Esophagus squamous epithelium (tissue), 5 donors: Measurements from ENCODE around the gene SMIM35. TPM values are rescaled to one million over a fixed set of nuclear protein-coding genes. Genes with fewer than 3 reads are reported as not detected.

ENCODE experiments used
- DNase-seq: peaks from one replicate; lab custom pipeline; 2025; lab: John Stamatoyannopoulos, UW
- H3K27ac ChIP-seq, 4 donors: fragments of 200-600 bp; sonication (generic); one replicate each; pipeline ENCODE4 v1.5.1; 2016 to 2019; ENCODE audit warnings: mild to moderate bottlenecking in 1 of 4
- H3K27me3 ChIP-seq, 4 donors: fragments of 200-600 bp; sonication (generic); 1 replicate in 3 of 4; 2 replicates in 1 of 4; pipeline versions ENCODE4 v1.5.1 to v1.6.0; 2017 to 2021; ENCODE audit warnings: antibody characterized with exemption in 1 of 4
- H3K36me3 ChIP-seq, 3 donors: fragments of 200-600 bp; sonication (generic); one replicate each; pipeline ENCODE4 v1.5.1; 2016 to 2019
- H3K4me1 ChIP-seq, 3 donors: fragments of 200-600 bp; sonication (generic); one replicate each; pipeline ENCODE4 v1.5.1; 2017 to 2019
- H3K4me3 ChIP-seq, 4 donors: fragments of 200-600 bp; sonication (generic); 1 replicate in 3 of 4; 2 replicates in 1 of 4; pipeline ENCODE4 v1.5.1; 2016 to 2019; ENCODE audit warnings: mild to moderate bottlenecking in 2 of 4, moderate library complexity in 1 of 4
- H3K9me3 ChIP-seq, 3 donors: fragments of 200-600 bp; sonication (generic); one replicate each; pipeline ENCODE4 v1.5.1; 2016 to 2019
- POLR2A ChIP-seq, 4 donors: fragments of 450-650 bp; IDR thresholded peaks; one replicate each; pipeline ENCODE4 v1.6.1; 2017; ENCODE audit warnings: antibody characterized with exemption in 4 of 4, mild to moderate bottlenecking in 4 of 4, moderate library complexity in 3 of 4
- WGBS, 2 donors: methylation state at CpG; one replicate each; pipeline ENCODE4 v1.1.5; 2018; 5-methylcytosine and 5-hydroxymethylcytosine counted together
- intact Hi-C: fragments of 100-400 bp; cut with DNase I; formaldehyde crosslinking; loops from one replicate; pipeline ENCODE4 v1.15.0; 2022
- total RNA-seq, 4 donors: library from RNA; depleted of rRNA; stranded (reverse); fragments of >200 nt; gene quantifications; one replicate each; pipeline ENCODE4 v1.1.0, GENCODE V29; 2016
- TF ChIP-seq, protein P1 (sequence below), 6 experiments: fragments of 450-650 bp in 4 of 6; fragments of 200-600 bp in 2 of 6; sonication (generic) in 2 of 6; IDR thresholded peaks; one replicate each; pipeline ENCODE4 v1.5.1; 2016 to 2019; ENCODE audit warnings: antibody characterized with exemption in 6 of 6, mild to moderate bottlenecking in 4 of 6, moderate library complexity in 4 of 6
- donor health status: DM: yes; HTN: yes; CAD: no.

The SMIM35 gene
- total RNA-seq, 4 donors from 2014 or later, result not detected

DNA sequence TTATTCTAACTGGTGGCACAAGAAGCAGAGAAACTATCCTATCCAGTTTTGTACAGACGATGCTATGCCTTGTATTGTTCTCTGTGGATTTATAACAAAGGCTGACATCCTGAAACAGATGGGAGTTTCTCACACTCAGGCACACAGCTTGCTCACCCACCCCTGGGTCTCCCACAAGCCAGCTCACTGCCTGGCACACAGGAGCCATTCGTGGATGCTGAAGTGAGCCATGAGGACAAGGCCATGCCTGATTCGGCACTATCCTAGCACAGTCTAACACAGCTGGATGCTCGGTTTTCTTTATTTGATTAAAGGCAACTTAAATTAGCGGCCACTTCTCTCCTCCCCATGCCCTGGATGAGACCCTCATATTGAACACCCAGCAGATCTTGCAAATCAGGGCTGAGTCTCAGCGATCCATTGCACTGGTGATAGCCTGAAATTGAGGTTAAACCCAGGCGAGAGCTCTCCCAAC lies 35.6 kb downstream of the SMIM35 start:
- H3K27me3 ChIP-seq, result peaks cover 0 to 35% (median 0%) of the 10 kb centered on the region in 4 donors
- WGBS, 2 donors, result 62 to 71% methylated on average over 4 to 7 of the region's 7 CpGs
- intact Hi-C loops, result loop anchor here (5.0 kb wide), 2 partner anchors 104 to 209 kb away; no protein-coding TSS in a partner anchor

DNA sequence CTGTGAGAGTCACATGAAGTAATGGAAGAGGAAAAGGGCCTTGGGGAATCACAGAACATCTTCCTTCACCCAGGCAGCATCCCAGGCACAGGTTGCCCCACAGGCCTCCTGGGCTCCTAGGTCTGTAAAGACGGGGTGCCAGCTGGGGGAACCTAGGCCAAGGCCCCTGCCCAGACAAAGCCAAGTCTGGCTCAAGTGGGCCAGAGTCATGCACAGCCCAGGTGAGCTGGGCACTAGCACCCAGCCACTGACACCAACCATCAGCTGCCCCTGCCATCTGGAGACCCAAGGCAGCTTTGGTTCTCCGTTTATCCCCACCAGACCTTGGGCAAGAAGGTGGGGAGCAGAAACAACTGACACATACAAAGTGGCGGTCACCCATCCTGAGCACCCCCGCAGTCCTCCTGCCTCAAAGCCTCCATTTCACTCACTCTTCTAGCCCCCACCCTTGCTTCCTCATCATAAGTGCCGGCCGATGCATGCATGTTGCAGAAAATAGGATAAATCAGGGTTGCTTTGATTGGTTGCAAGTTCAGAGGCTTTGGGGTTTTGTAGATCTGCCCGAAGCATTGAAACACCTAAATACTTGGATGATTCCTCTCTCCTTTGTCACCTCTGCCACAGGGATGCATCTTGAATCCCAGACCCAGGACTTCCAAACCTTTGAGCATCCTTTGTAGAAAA lies 36.4 kb downstream of the SMIM35 start:
- TF ChIP-seq POLR2A (IDR thresholded peaks at IDR 0.05), result no peak
- TF ChIP-seq, protein P1, sequence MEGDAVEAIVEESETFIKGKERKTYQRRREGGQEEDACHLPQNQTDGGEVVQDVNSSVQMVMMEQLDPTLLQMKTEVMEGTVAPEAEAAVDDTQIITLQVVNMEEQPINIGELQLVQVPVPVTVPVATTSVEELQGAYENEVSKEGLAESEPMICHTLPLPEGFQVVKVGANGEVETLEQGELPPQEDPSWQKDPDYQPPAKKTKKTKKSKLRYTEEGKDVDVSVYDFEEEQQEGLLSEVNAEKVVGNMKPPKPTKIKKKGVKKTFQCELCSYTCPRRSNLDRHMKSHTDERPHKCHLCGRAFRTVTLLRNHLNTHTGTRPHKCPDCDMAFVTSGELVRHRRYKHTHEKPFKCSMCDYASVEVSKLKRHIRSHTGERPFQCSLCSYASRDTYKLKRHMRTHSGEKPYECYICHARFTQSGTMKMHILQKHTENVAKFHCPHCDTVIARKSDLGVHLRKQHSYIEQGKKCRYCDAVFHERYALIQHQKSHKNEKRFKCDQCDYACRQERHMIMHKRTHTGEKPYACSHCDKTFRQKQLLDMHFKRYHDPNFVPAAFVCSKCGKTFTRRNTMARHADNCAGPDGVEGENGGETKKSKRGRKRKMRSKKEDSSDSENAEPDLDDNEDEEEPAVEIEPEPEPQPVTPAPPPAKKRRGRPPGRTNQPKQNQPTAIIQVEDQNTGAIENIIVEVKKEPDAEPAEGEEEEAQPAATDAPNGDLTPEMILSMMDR (IDR thresholded peaks at IDR 0.05), result no peak
- peaks cover 0 to 33% (median 12%) of the 10 kb centered on the region in 3 donors for H3K4me1 ChIP-seq
- H3K36me3 ChIP-seq, result no peaks in the 10 kb centered on the region
- H3K9me3 ChIP-seq, result no peaks in the 10 kb centered on the region
- DNase-seq, result no peak
- H3K27ac ChIP-seq, result no peak overlapping the region
- intact Hi-C loops, result loop anchor here (5.0 kb wide), 2 partner anchors 103 to 208 kb away; no protein-coding TSS in a partner anchor
- 91 to 92% methylated on average over 6 to 7 of the region's 7 CpGs for WGBS, 2 donors
- H3K27me3 ChIP-seq, result peaks cover 0 to 41% (median 0%) of the 10 kb centered on the region in 4 donors
- H3K4me3 ChIP-seq, result no peak overlapping the region

More for the DNA sequence above, 35.6 kb downstream of the SMIM35 start:
- TF ChIP-seq, protein P1 (IDR thresholded peaks at IDR 0.05), result no peak
- TF ChIP-seq POLR2A (IDR thresholded peaks at IDR 0.05), result no peak
- no peak for DNase-seq
- Histone ChIP-seq H3K4me3 (no peak overlapping the region), H3K4me1 (peaks cover 0 to 24% (median 5%) of the 10 kb centered on the region in 3 donors), H3K27ac (no peak overlapping the region), H3K9me3 (no peaks in the 10 kb centered on the region), H3K36me3 (no peaks in the 10 kb centered on the region)

DNA sequence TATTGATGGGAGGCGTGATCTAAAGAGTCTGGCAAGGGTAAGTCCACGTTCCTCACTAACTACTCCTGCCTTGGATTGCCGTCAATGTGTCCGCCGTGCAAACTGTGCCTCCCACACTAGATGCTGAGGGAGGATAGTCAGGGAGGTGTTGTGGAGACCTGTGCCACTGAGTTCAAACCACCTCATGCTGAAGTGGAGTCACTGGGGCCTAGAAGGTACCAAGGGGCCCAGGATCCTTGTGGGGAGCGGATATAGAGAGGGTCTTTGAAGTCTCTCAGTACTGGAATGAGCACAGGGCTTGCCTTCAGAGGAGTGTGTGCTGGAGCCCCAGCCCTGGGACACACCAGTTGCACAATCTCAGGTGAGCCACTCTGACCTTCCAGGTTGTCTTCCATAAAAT lies 37.0 kb downstream of the SMIM35 start:
- H3K27me3 ChIP-seq, result peaks cover 0 to 44% (median 0%) of the 10 kb centered on the region in 4 donors
- no peak overlapping the region for H3K4me3 ChIP-seq
- no peaks in the 10 kb centered on the region for H3K36me3 ChIP-seq
- DNase-seq, result no peak
- H3K27ac ChIP-seq, result no peak overlapping the region
- intact Hi-C loops, result loop anchor here (5.0 kb wide), 2 partner anchors 102 to 207 kb away; no protein-coding TSS in a partner anchor
- peaks cover 0 to 38% (median 12%) of the 10 kb centered on the region in 3 donors for H3K4me1 ChIP-seq
- 96 to 100% methylated on average over 5 of the region's 6 CpGs for WGBS, 2 donors
- H3K9me3 ChIP-seq, result no peaks in the 10 kb centered on the region
- TF ChIP-seq POLR2A (IDR thresholded peaks at IDR 0.05), result no peak
- TF ChIP-seq, protein P1 (IDR thresholded peaks at IDR 0.05), result no peak

DNA sequence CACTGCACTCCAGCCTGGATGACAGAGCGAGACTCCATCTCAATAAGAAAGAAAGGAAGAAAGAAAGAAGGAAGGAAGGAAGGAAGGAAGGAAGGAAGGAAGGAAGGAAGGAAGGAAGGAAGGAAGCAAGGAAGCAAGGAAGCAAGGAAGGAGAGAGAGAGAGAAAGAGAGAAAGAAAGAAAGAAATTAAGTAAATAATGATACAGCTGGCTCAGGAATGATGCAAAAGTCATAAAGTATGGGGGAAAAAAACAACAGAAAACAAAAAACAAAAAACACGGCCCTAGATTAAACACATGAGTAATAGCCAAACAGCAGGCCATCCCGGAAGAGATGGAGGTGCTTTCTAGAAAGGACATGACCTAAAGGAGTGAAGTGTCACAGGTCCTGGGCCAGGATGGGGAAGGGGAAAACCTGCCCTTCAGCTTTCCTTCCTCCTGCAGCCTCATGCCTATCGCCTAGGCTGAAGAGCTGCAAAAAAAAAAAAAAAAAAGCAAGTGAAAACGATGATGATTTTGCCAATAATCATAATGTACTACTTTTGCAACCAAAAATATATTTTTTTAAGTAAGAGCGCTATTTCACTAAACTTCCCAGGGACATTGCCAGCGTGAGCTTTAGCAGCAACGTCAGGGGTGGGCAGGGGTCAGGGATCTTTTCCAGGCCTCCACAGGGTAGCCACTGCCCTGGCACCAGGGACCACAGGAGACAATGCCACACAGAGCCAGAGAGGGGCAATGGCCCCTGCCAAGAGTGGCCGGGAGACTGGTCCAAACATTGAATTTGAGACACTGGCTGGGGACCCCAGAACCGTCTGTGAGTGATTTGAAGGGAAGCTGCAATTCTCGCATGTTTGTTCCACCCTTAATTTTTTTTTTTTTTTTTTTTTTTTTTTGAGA lies 38.0 kb downstream of the SMIM35 start:
- WGBS, 2 donors, result 66% methylated on average over 10 to 11 of the region's 11 CpGs
- no peak for DNase-seq
- intact Hi-C loops, result no loop called here

More for the DNA sequence above, 38.0 kb downstream of the SMIM35 start:
- TF ChIP-seq, protein P1 (IDR thresholded peaks at IDR 0.05), result no peak
- no peak for TF ChIP-seq POLR2A (IDR thresholded peaks at IDR 0.05)
- Histone ChIP-seq H3K4me1 (peaks cover 0 to 38% (median 12%) of the 10 kb centered on the region in 3 donors), H3K9me3 (no peaks in the 10 kb centered on the region), H3K36me3 (no peaks in the 10 kb centered on the region), H3K27me3 (peaks cover 0 to 53% (median 0%) of the 10 kb centered on the region in 4 donors), H3K4me3 (no peak overlapping the region), H3K27ac (no peak overlapping the region)
